Progenitor cell of endocrine pancreas (in vitro differentiated cells): ENCODE results near the gene IWS1. TPM values are rescaled to one million over a fixed set of nuclear protein-coding genes. Genes with fewer than 3 reads are reported as not detected.

Experiments used
- DNase-seq: peaks from one replicate; pipeline ENCODE4 v3.0.0; 2021; ENCODE audit warnings: low spot score; ENCODE audit not compliant: unreplicated experiment
- H3K27ac Mint-ChIP-seq: 2 replicates; pipeline ENCODE4 v1.8.0; 2021; ENCODE audit warnings: mild to moderate bottlenecking, moderate library complexity, mixed read lengths
- H3K27me3 Mint-ChIP-seq: 2 replicates; pipeline ENCODE4 v1.8.0; 2021; ENCODE audit warnings: mixed read lengths
- H3K36me3 Mint-ChIP-seq: 2 replicates; pipeline ENCODE4 v1.8.0; 2022; ENCODE audit warnings: mixed read lengths; ENCODE audit not compliant: insufficient read depth
- H3K4me1 Mint-ChIP-seq: 2 replicates; pipeline ENCODE4 v1.8.0; 2021; ENCODE audit warnings: low read depth, mixed read lengths
- H3K4me3 Mint-ChIP-seq: 2 replicates; pipeline ENCODE4 v1.8.0; 2021; ENCODE audit warnings: low read depth, mild to moderate bottlenecking, moderate library complexity, mixed read lengths
- H3K9me3 Mint-ChIP-seq: 2 replicates; pipeline ENCODE4 v1.8.0; 2021; ENCODE audit warnings: low read depth, mixed read lengths
- total RNA-seq: library from RNA; stranded (reverse); gene quantifications from 2 replicates; pipeline ENCODE4 v1.2.1, GENCODE V29; 2021
- TF ChIP-seq, protein P1 (sequence below): fragments of 200-600 bp; sonication (generic); IDR thresholded peaks from one replicate; pipeline ENCODE4 v1.5.0; 2021; ENCODE audit warnings: antibody characterized with exemption, mild to moderate bottlenecking; ENCODE audit not compliant: unreplicated experiment

Gene IWS1
- total RNA-seq, 1 donor from 2014 or later: 60.4 TPM

DNA sequence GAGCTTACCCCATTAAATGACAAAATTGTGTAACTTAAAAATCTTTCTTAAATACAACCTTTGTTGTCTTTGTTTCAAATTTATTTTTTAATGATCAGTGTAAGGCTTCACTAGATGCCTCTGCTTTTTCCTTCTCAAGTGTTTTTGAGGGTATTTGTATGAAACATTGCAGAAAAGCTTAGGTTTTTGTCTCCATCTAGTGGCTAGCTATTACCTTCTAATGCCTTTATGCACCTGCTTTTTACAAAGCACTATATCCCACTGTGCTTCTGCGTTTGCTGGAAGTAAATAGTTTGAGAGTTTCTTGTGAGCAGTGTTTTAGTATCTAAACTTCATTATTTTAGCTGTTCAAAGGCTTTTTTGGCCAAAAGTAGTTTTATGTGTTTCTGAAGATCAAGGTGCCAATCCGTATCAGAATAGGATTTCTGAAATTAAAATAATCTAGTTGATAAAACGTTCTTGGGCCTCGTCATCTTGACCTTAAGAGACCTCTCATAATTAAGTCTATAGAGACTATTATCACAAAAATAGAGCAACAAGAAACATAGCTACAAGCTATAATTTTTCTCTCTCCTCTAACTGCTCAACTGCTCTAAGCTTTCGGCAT lies 47.0 kb downstream of the IWS1 start:
- peaks cover 6% of the 10 kb centered on the region for H3K9me3 Mint-ChIP-seq
- H3K36me3 Mint-ChIP-seq: peaks cover 18% of the 10 kb centered on the region
- H3K27me3 Mint-ChIP-seq: no peaks in the 10 kb centered on the region
- no peak overlapping the region for H3K27ac Mint-ChIP-seq
- DNase-seq: no peak
- H3K4me3 Mint-ChIP-seq: no peak overlapping the region
- TF ChIP-seq, protein P1, sequence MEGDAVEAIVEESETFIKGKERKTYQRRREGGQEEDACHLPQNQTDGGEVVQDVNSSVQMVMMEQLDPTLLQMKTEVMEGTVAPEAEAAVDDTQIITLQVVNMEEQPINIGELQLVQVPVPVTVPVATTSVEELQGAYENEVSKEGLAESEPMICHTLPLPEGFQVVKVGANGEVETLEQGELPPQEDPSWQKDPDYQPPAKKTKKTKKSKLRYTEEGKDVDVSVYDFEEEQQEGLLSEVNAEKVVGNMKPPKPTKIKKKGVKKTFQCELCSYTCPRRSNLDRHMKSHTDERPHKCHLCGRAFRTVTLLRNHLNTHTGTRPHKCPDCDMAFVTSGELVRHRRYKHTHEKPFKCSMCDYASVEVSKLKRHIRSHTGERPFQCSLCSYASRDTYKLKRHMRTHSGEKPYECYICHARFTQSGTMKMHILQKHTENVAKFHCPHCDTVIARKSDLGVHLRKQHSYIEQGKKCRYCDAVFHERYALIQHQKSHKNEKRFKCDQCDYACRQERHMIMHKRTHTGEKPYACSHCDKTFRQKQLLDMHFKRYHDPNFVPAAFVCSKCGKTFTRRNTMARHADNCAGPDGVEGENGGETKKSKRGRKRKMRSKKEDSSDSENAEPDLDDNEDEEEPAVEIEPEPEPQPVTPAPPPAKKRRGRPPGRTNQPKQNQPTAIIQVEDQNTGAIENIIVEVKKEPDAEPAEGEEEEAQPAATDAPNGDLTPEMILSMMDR: peak; percentile 74
- H3K4me1 Mint-ChIP-seq: no peaks in the 10 kb centered on the region

DNA sequence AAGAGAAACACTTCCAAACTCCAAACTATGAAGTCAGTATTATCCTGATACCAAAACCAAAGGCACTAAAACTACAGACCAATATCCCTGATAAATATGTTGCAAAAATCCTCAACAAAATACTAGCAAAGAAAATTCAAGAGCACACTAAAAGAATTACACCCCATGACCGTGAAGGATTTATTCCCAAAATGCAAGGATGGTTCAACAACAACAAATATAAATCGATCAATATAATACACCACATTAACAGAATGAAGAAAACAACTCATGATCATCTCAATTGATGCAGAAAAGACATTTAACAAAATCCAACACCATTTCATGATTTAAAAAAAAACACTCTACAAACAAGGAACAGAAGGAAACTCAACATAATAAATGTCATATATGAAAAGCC lies 50.5 kb downstream of the IWS1 start:
- Mint-ChIP-seq H3K27me3 (no peaks in the 10 kb centered on the region), H3K36me3 (peaks cover 8% of the 10 kb centered on the region), H3K4me1 (no peaks in the 10 kb centered on the region), H3K4me3 (no peak overlapping the region), H3K27ac (no peak overlapping the region), H3K9me3 (peaks cover 6% of the 10 kb centered on the region)
- TF ChIP-seq, protein P1: no peak
- DNase-seq: no peak

DNA sequence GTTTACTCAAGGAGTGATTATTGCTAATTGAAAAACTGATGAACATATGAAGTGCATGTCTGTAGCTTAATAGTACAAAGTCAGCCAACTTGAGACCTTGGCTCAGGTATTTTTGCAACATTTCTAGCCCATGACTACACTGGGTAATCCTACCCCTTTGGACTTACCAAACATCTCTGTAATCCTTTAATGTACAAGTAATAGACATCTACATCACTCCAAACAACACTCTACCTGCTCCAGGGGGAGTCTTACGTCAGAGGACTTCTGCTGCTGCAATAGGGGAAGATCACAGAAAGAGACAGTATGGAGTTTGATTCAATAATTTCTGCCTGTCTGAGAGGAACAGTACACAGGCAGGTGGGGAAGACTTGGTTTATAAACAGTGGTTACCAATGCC lies 54.0 kb downstream of the IWS1 start:
- Mint-ChIP-seq H3K4me3 (no peak overlapping the region), H3K27me3 (no peaks in the 10 kb centered on the region), H3K36me3 (peaks cover 21% of the 10 kb centered on the region), H3K4me1 (no peaks in the 10 kb centered on the region), H3K9me3 (peaks cover 6% of the 10 kb centered on the region), H3K27ac (no peak overlapping the region)
- TF ChIP-seq, protein P1: no peak
- no peak for DNase-seq

DNA sequence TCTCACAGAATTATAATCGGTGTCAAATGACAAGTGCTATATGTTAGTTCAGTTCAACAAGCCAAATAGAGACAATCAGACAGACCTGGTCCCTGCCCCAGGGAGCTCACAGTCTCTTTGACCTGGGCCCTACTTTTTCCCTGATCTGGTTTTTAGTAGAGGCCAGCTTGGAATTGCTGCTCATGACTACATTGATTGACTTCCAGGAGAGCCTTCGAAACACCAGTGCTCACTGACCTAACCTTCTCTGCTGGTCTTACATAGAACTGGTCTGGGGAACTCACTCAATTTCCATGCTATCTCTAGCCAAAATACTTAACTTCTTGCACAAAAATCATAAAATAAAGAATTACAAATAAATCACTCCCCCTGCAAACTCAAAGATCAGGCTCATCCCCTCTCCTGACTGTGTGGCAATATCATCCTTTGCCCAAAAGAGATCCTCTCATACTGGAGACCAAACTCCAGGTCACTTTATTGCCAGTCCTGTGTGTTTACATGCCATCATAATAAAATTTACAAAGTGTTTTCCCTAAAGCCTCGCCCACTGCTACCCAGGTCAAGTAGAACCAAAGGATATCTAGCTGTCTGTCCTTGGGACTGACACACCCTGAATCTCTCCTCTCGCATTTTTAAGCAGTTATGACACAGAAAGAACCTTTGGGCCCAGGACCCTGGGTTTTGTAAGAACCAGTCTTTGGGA lies 54.9 kb downstream of the IWS1 start:
- Mint-ChIP-seq H3K27me3 (no peaks in the 10 kb centered on the region), H3K4me3 (no peak overlapping the region), H3K27ac (peak overlapping the region; percentile 27), H3K36me3 (peaks cover 22% of the 10 kb centered on the region), H3K4me1 (no peaks in the 10 kb centered on the region), H3K9me3 (peaks cover 6% of the 10 kb centered on the region)
- TF ChIP-seq, protein P1: no peak
- DNase-seq: no peak

DNA sequence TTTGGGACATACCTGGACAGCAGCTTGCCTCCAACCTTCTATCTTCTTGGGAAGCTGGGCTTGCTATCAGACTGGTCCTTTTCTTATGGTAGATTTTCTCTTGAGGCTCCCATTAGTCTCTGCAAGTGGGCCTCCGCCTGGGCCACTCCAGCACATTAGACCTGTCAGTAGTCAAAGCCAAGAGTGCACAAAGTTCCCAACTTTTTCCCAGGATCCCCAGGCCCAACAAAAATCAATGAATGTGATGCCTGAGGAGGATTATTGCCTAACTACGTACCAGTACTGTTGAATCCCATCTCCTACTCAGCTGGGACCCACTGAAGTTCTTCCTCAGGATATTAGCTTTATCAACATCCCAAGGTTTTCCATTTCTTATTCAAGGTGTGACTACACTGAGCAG lies 56.3 kb downstream of the IWS1 start:
- no peak overlapping the region for H3K4me3 Mint-ChIP-seq
- H3K36me3 Mint-ChIP-seq: peaks cover 15% of the 10 kb centered on the region
- TF ChIP-seq, protein P1: no peak

More for the DNA sequence above, 56.3 kb downstream of the IWS1 start:
- Mint-ChIP-seq H3K27me3 (no peaks in the 10 kb centered on the region), H3K9me3 (no peaks in the 10 kb centered on the region), H3K27ac (no peak overlapping the region), H3K4me1 (no peaks in the 10 kb centered on the region)
- DNase-seq: no peak
